Transverse colon (tissue), 4 donors: ENCODE data around the gene GSK3B. TPM values are rescaled to one million over a fixed set of nuclear protein-coding genes. Genes with fewer than 3 reads are reported as not detected.

Experiments used
- DNase-seq: peaks from one replicate; pipeline ENCODE4 v3.0.0-alpha.2; 2019
- H3K27ac ChIP-seq, 4 donors: fragments of 200-600 bp; sonication (generic); 2 replicates each; pipeline ENCODE4 v1.5.1; 2016 to 2018; ENCODE audit warnings: inconsistent platforms in 4 of 4
- H3K27me3 ChIP-seq: fragments of 200-600 bp; sonication (generic); 2 replicates; pipeline ENCODE4 v1.5.1; 2017; ENCODE audit warnings: inconsistent platforms
- H3K36me3 ChIP-seq, 4 donors: fragments of 200-600 bp; sonication (generic); 2 replicates each; pipeline ENCODE4 v1.5.1; 2017 to 2019; ENCODE audit warnings: inconsistent platforms in 4 of 4
- H3K4me1 ChIP-seq, 4 donors: fragments of 200-600 bp; sonication (generic); 2 replicates each; pipeline ENCODE4 v1.5.1; 2017 to 2020; ENCODE audit warnings: inconsistent platforms in 4 of 4
- H3K4me3 ChIP-seq, 4 donors: fragments of 200-600 bp; sonication (generic); 1 replicate in 1 of 4; 2 replicates in 3 of 4; pipeline versions ENCODE4 v1.5.1 to v1.6.1; 2017 to 2019; ENCODE audit warnings: inconsistent platforms in 4 of 4
- H3K9me3 ChIP-seq, 2 donors: fragments of 200-600 bp; sonication (generic); 2 replicates each; pipeline ENCODE4 v1.5.1; 2017 to 2019; ENCODE audit warnings: inconsistent platforms in 2 of 2
- CTCF ChIP-seq, 5 experiments: fragments of 200-600 bp in 3 of 5; fragments of 450-650 bp in 2 of 5; sonication (generic) in 3 of 5; IDR thresholded peaks; 1 replicate in 2 of 5; 2 replicates in 3 of 5; pipeline ENCODE4 v1.5.1; 2016 to 2017; ENCODE audit warnings: antibody characterized with exemption in 5 of 5, inconsistent platforms in 3 of 5, mild to moderate bottlenecking in 2 of 5, moderate library complexity in 1 of 5
- EP300 ChIP-seq: sonication (generic); formaldehyde crosslinking; IDR thresholded peaks from one replicate; pipeline ENCODE4 v1.6.1; 2017; ENCODE audit warnings: antibody characterized with exemption, low read depth
- POLR2A ChIP-seq: fragments of 450-650 bp; IDR thresholded peaks from one replicate; pipeline ENCODE4 v1.6.1; 2016; ENCODE audit warnings: antibody characterized with exemption, mild to moderate bottlenecking, moderate library complexity
- POLR2AphosphoS5 ChIP-seq, 3 donors: sonication (generic); formaldehyde crosslinking; IDR thresholded peaks; one replicate each; pipeline ENCODE4 v1.6.1; 2016; ENCODE audit warnings: antibody characterized with exemption in 3 of 3
- WGBS, 2 donors: methylation state at CpG; one replicate each; pipeline ENCODE4 v1.1.5; 2018; ENCODE audit warnings: low coverage in 1 of 2; 5-methylcytosine and 5-hydroxymethylcytosine counted together
- in situ Hi-C, 4 donors: fragments of 200-750 bp; cut with MboI; loops; one replicate each; pipeline versions ENCODE4 v1.15.0 to v1.15.1; 2017; ENCODE audit warnings: low sequenced_read_pairs in 3 of 4, low pct_ligation_motif_present in 1 of 4, low pct_unique_long_range_greater_than_20kb in 1 of 4
- intact Hi-C: fragments of 100-400 bp; cut with DNase I; formaldehyde crosslinking; loops from one replicate; pipeline ENCODE4 v1.15.1; 2023; ENCODE audit warnings: low total_unique reads
- total RNA-seq, 4 donors: library from RNA; depleted of rRNA; stranded (reverse); fragments of >200 nt; gene quantifications; one replicate each; pipeline ENCODE4 v1.1.0, GENCODE V29; 2016

Gene GSK3B
- total RNA-seq, 4 donors from 2014 or later = 14.7 to 35.9 (median 24.2) TPM

- no peaks in the 10 kb centered on the region for H3K4me1 ChIP-seq
- intact Hi-C loops = no loop called here
- no peaks in the 10 kb centered on the region for H3K27me3 ChIP-seq
- no peak overlapping the region for H3K4me3 ChIP-seq
- H3K27ac ChIP-seq = no peak overlapping the region
- no peaks in the 10 kb centered on the region for H3K36me3 ChIP-seq
- in situ Hi-C loops = no loop called here
- no peaks in the 10 kb centered on the region for H3K9me3 ChIP-seq
- no peak for DNase-seq
- 67 to 79% methylated on average over 1 of the region's 1 CpG for WGBS, 2 donors
- TF ChIP-seq POLR2A (no peak), CTCF (IDR thresholded peaks at IDR 0.05) (no peak), POLR2AphosphoS5 (IDR thresholded peaks at IDR 0.05) (no peak), EP300 (no peak)
These were observed 34.8 kb upstream of the GSK3B start for GRCh38 chr3:120129051-120129450.

- in situ Hi-C loops = no loop called here
These were observed 31.7 kb upstream of the GSK3B start for GRCh38 chr3:120125992-120126391.

GRCh38 chr3:120119846-120120510 lies 25.7 kb upstream of the GSK3B start:
- Histone ChIP-seq H3K27ac (no peak overlapping the region), H3K4me1 (no peaks in the 10 kb centered on the region), H3K27me3 (no peaks in the 10 kb centered on the region), H3K4me3 (no peak overlapping the region), H3K36me3 (no peaks in the 10 kb centered on the region), H3K9me3 (peaks cover 4 to 5% of the 10 kb centered on the region in 2 donors)
- WGBS, 2 donors = 91 to 92% methylated on average over 6 to 7 of the region's 7 CpGs
- no peak for TF ChIP-seq CTCF (IDR thresholded peaks at IDR 0.05)
- no peak for TF ChIP-seq POLR2AphosphoS5 (IDR thresholded peaks at IDR 0.05)
- TF ChIP-seq EP300 = no peak
- no peak for TF ChIP-seq POLR2A
- DNase-seq = no peak
- intact Hi-C loops (no loop called here), in situ Hi-C loops (no loop called here)

More at GRCh38 chr3:120125992-120126391, 31.7 kb upstream of the GSK3B start:
- H3K4me1 ChIP-seq = no peaks in the 10 kb centered on the region
- H3K9me3 ChIP-seq = no peaks in the 10 kb centered on the region
- no peak for DNase-seq
- no peaks in the 10 kb centered on the region for H3K36me3 ChIP-seq
- H3K27ac ChIP-seq = no peak overlapping the region
- no peak overlapping the region for H3K4me3 ChIP-seq
- H3K27me3 ChIP-seq = no peaks in the 10 kb centered on the region
- TF ChIP-seq EP300 = no peak
- no peak for TF ChIP-seq POLR2AphosphoS5 (IDR thresholded peaks at IDR 0.05)
- no peak for TF ChIP-seq POLR2A
- TF ChIP-seq CTCF (IDR thresholded peaks at IDR 0.05) = no peak
- intact Hi-C loops = no loop called here

- Histone ChIP-seq H3K36me3 (no peaks in the 10 kb centered on the region), H3K4me3 (no peak overlapping the region), H3K27ac (no peak overlapping the region), H3K9me3 (peaks cover 4 to 5% of the 10 kb centered on the region in 2 donors), H3K27me3 (no peaks in the 10 kb centered on the region), H3K4me1 (no peaks in the 10 kb centered on the region)
- whole genome bisulfite sequencing, 2 donors = 45 to 67% methylated on average over 1 to 2 of the region's 2 CpGs
- DNase-seq = no peak
- TF ChIP-seq CTCF (IDR thresholded peaks at IDR 0.05) (no peak), POLR2A (no peak), EP300 (no peak), POLR2AphosphoS5 (IDR thresholded peaks at IDR 0.05) (no peak)
- in situ Hi-C loops = no loop called here
- intact Hi-C loops = no loop called here
These were observed 20.7 kb upstream of the GSK3B start for GRCh38 chr3:120114981-120115380.
